HFF-Myc (cell line): ENCODE measurements around the gene TNFSF9.
A peak's percentile ranks its signal among the peaks of the same experiment; 100 is the strongest.
"Not testable (repeated sequence)": the region's sequence is repeated elsewhere in the genome, so short reads cannot be mapped to it uniquely, and the experiment has no call there.

Experiments used
- DNase-seq: peaks from one replicate; pipeline ENCODE4 v3.0.0-alpha.2; 2011; ENCODE audit warnings: low read depth; ENCODE audit errors: extremely low read depth
- H3K4me3 ChIP-seq: replicated peaks from 2 replicates; pipeline ENCODE4 v1.5.1; 2011; ENCODE audit warnings: low read depth, mild to moderate bottlenecking, control low read depth, low read length
- CTCF ChIP-seq: IDR thresholded peaks from 2 replicates; pipeline ENCODE4 v1.5.1; 2012; ENCODE audit warnings: mild to moderate bottlenecking, low read depth, low read length, control low read depth; ENCODE audit errors: missing control alignments

Gene TNFSF9

GRCh38 chr19:6573350-6573749, 42.5 kb downstream of the TNFSF9 start:
- no peak for TF ChIP-seq CTCF
- no peak for DNase-seq
- no peak overlapping the region for H3K4me3 ChIP-seq

GRCh38 chr19:6576869-6577475, 46.1 kb downstream of the TNFSF9 start:
- no peak for DNase-seq
- no peak overlapping the region for H3K4me3 ChIP-seq
- no peak for TF ChIP-seq CTCF

- DNase-seq, result peak; percentile 57
- no peak for TF ChIP-seq CTCF
- no peak overlapping the region for H3K4me3 ChIP-seq
These were observed 46.8 kb downstream of the TNFSF9 start for GRCh38 chr19:6577476-6578125.

- no peak for TF ChIP-seq CTCF
- DNase-seq, result no peak
- no peak overlapping the region for H3K4me3 ChIP-seq
These were observed 48.8 kb downstream of the TNFSF9 start for GRCh38 chr19:6579450-6580178.

GRCh38 chr19:6580313-6580712, 49.5 kb downstream of the TNFSF9 start:
- DNase-seq, result peak; percentile 49
- H3K4me3 ChIP-seq, result no peak overlapping the region
- no peak for TF ChIP-seq CTCF

- not testable (repeated sequence) for DNase-seq, H3K4me3 ChIP-seq
These were observed 52.0 kb downstream of the TNFSF9 start for GRCh38 chr19:6582515-6583484.
